Activated B cell treated with CpG ODN at 0.5 μM for 24 hours (primary cell): ENCODE data around the gene ISG15. TPM values are rescaled to one million over a fixed set of nuclear protein-coding genes. Genes with fewer than 3 reads are reported as not detected.

Experiments used
- ATAC-seq: fragments of 200-7000 bp; cut with Tn5 transposase; one replicate; pipeline ENCODE4 v1.10.0; 2021; ENCODE audit warnings: low read depth, mild to moderate bottlenecking, moderate library complexity
- CTCF ChIA-PET: fragments of 350-600 bp; sonication (Branson Sonifier 250); formaldehyde crosslinking; loops from one replicate; lab custom pipeline; 2021; ENCODE audit warnings: antibody characterized with exemption; lab: Charles Lee
- POLR2A ChIA-PET: fragments of 350-600 bp; sonication (Branson Sonifier 250); formaldehyde crosslinking; loops from one replicate; lab custom pipeline; 2021; ENCODE audit warnings: antibody characterized with exemption; lab: Charles Lee
- DNase-seq: peaks from one replicate; pipeline ENCODE4 v3.0.0; 2022
- H3K27ac Mint-ChIP-seq: one replicate; pipeline ENCODE4 v1.8.0; 2020; ENCODE audit warnings: mixed read lengths
- H3K27me3 Mint-ChIP-seq: one replicate; pipeline ENCODE4 v1.8.0; 2021; ENCODE audit warnings: mixed read lengths
- H3K36me3 Mint-ChIP-seq: one replicate; pipeline ENCODE4 v1.8.0; 2021; ENCODE audit warnings: low read depth, mixed read lengths
- H3K4me1 Mint-ChIP-seq: one replicate; pipeline ENCODE4 v1.8.0; 2021; ENCODE audit warnings: mixed read lengths
- H3K4me3 Mint-ChIP-seq: one replicate; pipeline ENCODE4 v1.8.0; 2020; ENCODE audit warnings: mild to moderate bottlenecking, mixed read lengths
- H3K9me3 Mint-ChIP-seq: one replicate; pipeline ENCODE4 v1.8.0; 2020; ENCODE audit warnings: mixed read lengths
- intact Hi-C: fragments of 100-400 bp; cut with micrococcal nuclease; formaldehyde crosslinking; loops from one replicate; pipeline ENCODE4 v1.15.1; 2024
- total RNA-seq: library from RNA; stranded (reverse); gene quantifications from 2 replicates; pipeline ENCODE4 v1.2.3, GENCODE V29; 2022
- TF ChIP-seq, protein P1 (sequence below): fragments of 200-600 bp; IDR thresholded peaks from one replicate; pipeline ENCODE4 v1.8.0; 2022; ENCODE audit warnings: antibody characterized with exemption, mild to moderate bottlenecking

Gene ISG15
- total RNA-seq, 1 donor from 2014 or later = 25.8 TPM

DNA sequence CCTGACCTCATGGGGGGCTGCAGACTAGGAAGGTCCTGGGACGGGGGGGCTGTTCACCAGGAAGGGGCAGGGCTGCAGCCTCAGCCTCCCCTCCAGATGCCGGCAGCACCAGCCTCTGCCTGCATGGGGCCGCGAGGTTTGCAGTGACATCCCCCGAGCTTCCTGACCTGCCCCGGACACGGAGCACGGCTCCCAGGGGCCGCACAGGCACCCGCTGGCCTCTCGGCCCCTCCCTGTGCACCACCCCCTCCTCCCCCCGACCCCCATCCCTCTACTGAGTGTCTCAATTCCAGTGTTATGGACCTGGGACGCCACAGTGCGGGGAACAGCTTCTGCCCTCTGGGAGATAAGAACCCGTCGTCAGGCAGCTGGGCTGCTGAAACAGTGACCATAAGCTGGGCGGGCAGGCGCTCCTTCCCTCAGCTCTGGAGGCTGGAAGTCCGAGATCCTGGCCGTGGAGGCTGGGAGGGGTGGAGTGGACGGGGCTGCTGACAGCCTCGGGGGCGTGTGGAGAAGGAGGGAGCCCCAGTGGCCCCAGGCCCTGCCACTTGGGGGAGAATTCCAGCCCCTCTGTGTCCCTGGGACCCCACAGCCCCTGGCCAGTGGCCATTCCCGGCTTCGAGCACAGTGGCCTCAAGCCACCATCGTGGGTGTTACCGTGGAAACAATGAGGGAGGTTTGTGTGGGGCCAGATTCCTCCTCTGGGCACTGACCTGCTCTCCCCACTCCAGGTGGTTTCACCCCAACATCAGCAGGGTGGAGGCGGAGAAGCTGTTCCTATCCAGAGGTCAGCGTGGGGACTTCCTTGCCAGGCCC, 49.3 kb downstream of the ISG15 start:
- peaks cover 1% of the 10 kb centered on the region for H3K36me3 Mint-ChIP-seq
- no peak overlapping the region for H3K27ac Mint-ChIP-seq
- DNase-seq (no peak), ATAC-seq (no peak)
- TF ChIP-seq, protein P1, sequence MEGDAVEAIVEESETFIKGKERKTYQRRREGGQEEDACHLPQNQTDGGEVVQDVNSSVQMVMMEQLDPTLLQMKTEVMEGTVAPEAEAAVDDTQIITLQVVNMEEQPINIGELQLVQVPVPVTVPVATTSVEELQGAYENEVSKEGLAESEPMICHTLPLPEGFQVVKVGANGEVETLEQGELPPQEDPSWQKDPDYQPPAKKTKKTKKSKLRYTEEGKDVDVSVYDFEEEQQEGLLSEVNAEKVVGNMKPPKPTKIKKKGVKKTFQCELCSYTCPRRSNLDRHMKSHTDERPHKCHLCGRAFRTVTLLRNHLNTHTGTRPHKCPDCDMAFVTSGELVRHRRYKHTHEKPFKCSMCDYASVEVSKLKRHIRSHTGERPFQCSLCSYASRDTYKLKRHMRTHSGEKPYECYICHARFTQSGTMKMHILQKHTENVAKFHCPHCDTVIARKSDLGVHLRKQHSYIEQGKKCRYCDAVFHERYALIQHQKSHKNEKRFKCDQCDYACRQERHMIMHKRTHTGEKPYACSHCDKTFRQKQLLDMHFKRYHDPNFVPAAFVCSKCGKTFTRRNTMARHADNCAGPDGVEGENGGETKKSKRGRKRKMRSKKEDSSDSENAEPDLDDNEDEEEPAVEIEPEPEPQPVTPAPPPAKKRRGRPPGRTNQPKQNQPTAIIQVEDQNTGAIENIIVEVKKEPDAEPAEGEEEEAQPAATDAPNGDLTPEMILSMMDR = no peak
- H3K27me3 Mint-ChIP-seq = peaks cover 18% of the 10 kb centered on the region
- ChIA-PET POLR2A (interaction anchor here (0.8 to 9.0 kb wide), 12 partner anchors 11 to 188 kb away, joined by 3 to 159 read pairs (median 10); partner anchors contain the start of genes AGRN and ISG15), CTCF (interaction anchor here (1.3 to 2.0 kb wide), 6 partner anchors 12 to 229 kb away, joined by 4 to 15 read pairs (median 6); no protein-coding TSS in a partner anchor)
- peak overlapping the region; percentile 28 for H3K4me3 Mint-ChIP-seq
- no peaks in the 10 kb centered on the region for H3K9me3 Mint-ChIP-seq
- H3K4me1 Mint-ChIP-seq = peaks cover 53% of the 10 kb centered on the region
- intact Hi-C loops = loop anchor here (1.0 to 5.0 kb wide), 2 partner anchors 78 to 245 kb away; partner anchors contain the start of genes ACAP3 and PUSL1

DNA sequence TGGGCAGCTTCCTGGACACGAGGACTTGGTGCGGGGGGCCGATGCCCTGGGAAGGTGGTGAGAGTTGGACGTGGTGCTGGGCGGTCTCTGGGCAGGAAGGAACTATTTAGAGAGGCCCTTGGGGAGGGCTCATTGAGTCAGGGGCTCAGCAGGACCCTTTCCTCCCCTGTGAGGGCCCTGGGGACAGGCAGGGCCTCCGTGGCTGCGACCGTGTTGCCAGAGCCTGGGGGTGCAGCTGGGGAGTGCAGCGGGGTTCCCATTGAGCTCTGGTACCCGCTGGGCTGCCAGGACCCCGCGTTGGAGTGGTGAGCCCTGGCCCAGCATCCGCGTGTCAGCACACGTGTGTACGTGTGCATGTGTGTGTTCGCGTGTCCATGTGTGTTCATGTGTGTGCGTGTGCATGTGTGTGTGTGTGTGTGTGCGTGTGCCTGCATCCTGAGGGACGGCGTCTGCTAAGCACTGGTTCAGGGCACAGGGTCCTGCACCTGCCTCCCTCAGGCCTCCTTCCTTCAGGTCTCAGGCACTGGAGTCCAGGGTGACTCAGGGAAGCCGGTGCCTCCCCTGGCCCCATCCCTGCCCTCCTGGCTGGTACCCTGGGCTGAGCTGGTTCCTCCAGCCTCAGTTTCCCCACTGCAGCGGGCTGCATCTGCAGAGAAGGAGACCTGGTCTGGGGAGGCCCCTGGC, 50.1 kb downstream of the ISG15 start:
- peaks cover 51% of the 10 kb centered on the region for H3K4me1 Mint-ChIP-seq
- H3K27me3 Mint-ChIP-seq = peaks cover 11% of the 10 kb centered on the region
- intact Hi-C loops = loop anchor here (1.0 to 5.0 kb wide), 2 partner anchors 79 to 244 kb away; partner anchors contain the start of genes ACAP3 and PUSL1
- H3K4me3 Mint-ChIP-seq = peak overlapping the region; percentile 80
- ATAC-seq = no peak
- DNase-seq = no peak
- peak overlapping the region; percentile 50 for H3K27ac Mint-ChIP-seq
- no peaks in the 10 kb centered on the region for H3K9me3 Mint-ChIP-seq
- ChIA-PET POLR2A (interaction anchor here (0.6 to 9.0 kb wide), 28 partner anchors 12 to 846 kb away, joined by 3 to 159 read pairs (median 4); partner anchors contain the start of genes AGRN, C1orf159, CCNL2 and ISG15), CTCF (interaction anchor here (0.7 to 2.0 kb wide), 17 partner anchors 13 to 228 kb away, joined by 3 to 34 read pairs (median 5); no protein-coding TSS in a partner anchor)
- TF ChIP-seq, protein P1 = no peak
- H3K36me3 Mint-ChIP-seq = peaks cover 1% of the 10 kb centered on the region

Other genes with a start within 250 kb of the ISG15 start
- not detected in 2 replicates for gene SAMD11, start 89.6 kb upstream of the ISG15 start, total RNA-seq
- gene NOC2L, start 54.2 kb upstream of the ISG15 start, total RNA-seq = 95.5 and 96.8 TPM in 2 replicates
- gene KLHL17, start 52.9 kb upstream of the ISG15 start, total RNA-seq = 15.1 and 16.4 TPM in 2 replicates
- gene PLEKHN1, start 47.0 kb upstream of the ISG15 start, total RNA-seq = 1.3 and 1.4 TPM in 2 replicates
- gene PERM1, start 31.4 kb upstream of the ISG15 start, total RNA-seq = not detected in 2 replicates
- 0.67 and 1.2 TPM in 2 replicates for gene HES4, start 13.4 kb upstream of the ISG15 start, total RNA-seq
- gene AGRN, start 6.6 kb downstream of the ISG15 start, total RNA-seq = 25.8 and 27.1 TPM in 2 replicates
- not detected in 2 replicates for gene RNF223, start 60.8 kb downstream of the ISG15 start, total RNA-seq
- 20.8 and 26.5 TPM in 2 replicates for gene C1orf159, start 102.6 kb downstream of the ISG15 start, total RNA-seq
- gene TTLL10, start 160.4 kb downstream of the ISG15 start, total RNA-seq = 0.16 TPM in 1 of 2 replicates, not detected in the other
- 36.7 and 37.5 TPM in 2 replicates for gene TNFRSF18, start 193.1 kb downstream of the ISG15 start, total RNA-seq
- gene TNFRSF4, start 200.7 kb downstream of the ISG15 start, total RNA-seq = 0.86 and 1.1 TPM in 2 replicates
- gene SDF4, start 218.5 kb downstream of the ISG15 start, total RNA-seq = 94.4 and 97.9 TPM in 2 replicates
- 20.9 and 22.1 TPM in 2 replicates for gene B3GALT6, start 218.7 kb downstream of the ISG15 start, total RNA-seq
- gene C1QTNF12, start 233.2 kb downstream of the ISG15 start, total RNA-seq = 2.5 and 2.7 TPM in 2 replicates